Lung (tissue), 16 donors: ENCODE data around the gene SNU13. TPM values are rescaled to one million over a fixed set of nuclear protein-coding genes. Genes with fewer than 3 reads are reported as not detected.
"Not testable (repeated sequence)": the region's sequence is repeated elsewhere in the genome, so short reads cannot be mapped to it uniquely, and the experiment has no call there.

Experiments
- ATAC-seq: fragments of 200-7000 bp; cut with Tn5 transposase; one replicate; pipeline ENCODE4 v1.9.1; 2020; ENCODE audit warnings: moderate number of reproducible peaks; ENCODE audit not compliant: insufficient read depth, low FRiP score
- DNase-seq, 3 donors: peaks; one replicate each; pipeline ENCODE4 v3.0.0-alpha.2; 2013 to 2017
- H3K27ac ChIP-seq, 2 donors: one replicate each; pipeline ENCODE4 v1.5.1; 2013; ENCODE audit warnings: mild to moderate bottlenecking in 2 of 2, moderate library complexity in 2 of 2, control low read depth in 1 of 2, inconsistent platforms in 1 of 2, low read depth in 1 of 2, low read length in 1 of 2
- H3K27me3 ChIP-seq, 3 donors: one replicate each; pipeline ENCODE4 v1.5.1; 2013; ENCODE audit warnings: low read length in 2 of 3; ENCODE audit not compliant: control insufficient read depth in 3 of 3, insufficient read depth in 3 of 3
- H3K36me3 ChIP-seq, 4 donors: one replicate each; pipeline ENCODE4 v1.5.1; 2013; ENCODE audit warnings: low read length in 4 of 4, mild to moderate bottlenecking in 1 of 4, moderate library complexity in 1 of 4; ENCODE audit not compliant: control insufficient read depth in 4 of 4, insufficient read depth in 4 of 4
- H3K4me1 ChIP-seq, 5 donors: one replicate each; pipeline ENCODE4 v1.5.1; 2013; ENCODE audit warnings: low read length in 5 of 5, mild to moderate bottlenecking in 2 of 5, moderate library complexity in 1 of 5; ENCODE audit not compliant: control insufficient read depth in 5 of 5, insufficient read depth in 5 of 5
- H3K4me3 ChIP-seq: one replicate; pipeline ENCODE4 v1.5.1; 2013; ENCODE audit warnings: mild to moderate bottlenecking, control low read depth, moderate library complexity
- H3K9ac ChIP-seq, 2 donors: one replicate each; pipeline ENCODE4 v1.5.1; 2013; ENCODE audit warnings: low read length in 2 of 2, control low read depth in 1 of 2; ENCODE audit not compliant: insufficient read depth in 1 of 2
- H3K9me3 ChIP-seq, 4 donors: one replicate each; pipeline ENCODE4 v1.5.1; 2013; ENCODE audit warnings: low read length in 3 of 4, mild to moderate bottlenecking in 1 of 4, moderate library complexity in 1 of 4; ENCODE audit not compliant: control insufficient read depth in 4 of 4, insufficient read depth in 3 of 4
- WGBS, 2 donors: extraction: QIAGEN DNeasy Blood & Tissue Kit; methylation state at CpG; one replicate each; pipeline ENCODE4 v1.1.7; 2013; 5-methylcytosine and 5-hydroxymethylcytosine counted together
- long read RNA-seq, 5 donors: transcript quantifications; one replicate each; lab custom pipeline, GENCODE V29; 2026
- polyA plus RNA-seq, 2 donors: library from polyadenylated mRNA; stranded (reverse); fragments of 200-250 nt; gene quantifications; one replicate each; pipeline ENCODE4 v1.2.1, GENCODE V29; 2013
- total RNA-seq, 2 donors: library from RNA; depleted of rRNA in 1 of 2; stranded (reverse); fragments of >200 nt in 1 of 2; gene quantifications; one replicate each; pipeline ENCODE4 v1.2.1, GENCODE V29; 2014 to 2021
- TF ChIP-seq, protein P1 (sequence below): IDR thresholded peaks from 2 replicates; pipeline ENCODE4 v1.5.1; 2012; ENCODE audit warnings: mild to moderate bottlenecking; ENCODE audit errors: control extremely low read depth, extremely low read depth
- donor health status: control.
- donor health status: control.
- donor health status: Bipolar disorder and iron deficiency.
- donor health status: healthy.
- donor health status: DM: yes; HTN: yes; CAD: no.

Gene SNU13
- total RNA-seq (100 to 1,000 TPM in 1 of 2 donors, 10 to 100 TPM in 1; 67.7 to 130 TPM), polyA plus RNA-seq (100 to 1,000 TPM; 139 to 206 TPM)
- long read RNA-seq, donor 1, transcript SNU13-201 (3 exons, 877 nt), result minor isoform, 20 of 74 reads
- long read RNA-seq, donor 1, transcript SNU13-202 (3 exons, 1,503 nt), result major isoform, 47 of 74 reads
- long read RNA-seq, donor 1, partial matches to known transcripts, result 7 of 74 reads
- long read RNA-seq, donor 1, other reads (novel, unspliced or antisense), result 0 of 74 reads
- long read RNA-seq, donor 2, transcript SNU13-202 (3 exons, 1,503 nt), result major isoform, 29 of 46 reads
- long read RNA-seq, donor 2, transcript SNU13-201 (3 exons, 877 nt), result minor isoform, 6 of 46 reads
- long read RNA-seq, donor 2, partial matches to known transcripts, result 10 of 46 reads
- long read RNA-seq, donor 2, other reads (novel, unspliced or antisense), result 0 of 46 reads
- long read RNA-seq, donor 3, transcript SNU13-201 (3 exons, 877 nt), result minor isoform, 11 of 68 reads
- long read RNA-seq, donor 3, transcript SNU13-202 (3 exons, 1,503 nt), result major isoform, 49 of 68 reads
- long read RNA-seq, donor 3, partial matches to known transcripts, result 7 of 68 reads
- long read RNA-seq, donor 3, other reads (novel, unspliced or antisense), result 0 of 68 reads
- long read RNA-seq, donor 4, transcript SNU13-202 (3 exons, 1,503 nt), result major isoform, 40 of 66 reads
- long read RNA-seq, donor 4, transcript SNU13-201 (3 exons, 877 nt), result minor isoform, 13 of 66 reads
- long read RNA-seq, donor 4, partial matches to known transcripts, result 12 of 66 reads
- long read RNA-seq, donor 4, other reads (novel, unspliced or antisense), result 0 of 66 reads
- long read RNA-seq, donor 5, transcript SNU13-202 (3 exons, 1,503 nt), result major isoform, 67 of 110 reads
- long read RNA-seq, donor 5, transcript SNU13-201 (3 exons, 877 nt), result minor isoform, 28 of 110 reads
- long read RNA-seq, donor 5, partial matches to known transcripts, result 13 of 110 reads
- long read RNA-seq, donor 5, other reads (novel, unspliced or antisense), result 0 of 110 reads

DNA sequence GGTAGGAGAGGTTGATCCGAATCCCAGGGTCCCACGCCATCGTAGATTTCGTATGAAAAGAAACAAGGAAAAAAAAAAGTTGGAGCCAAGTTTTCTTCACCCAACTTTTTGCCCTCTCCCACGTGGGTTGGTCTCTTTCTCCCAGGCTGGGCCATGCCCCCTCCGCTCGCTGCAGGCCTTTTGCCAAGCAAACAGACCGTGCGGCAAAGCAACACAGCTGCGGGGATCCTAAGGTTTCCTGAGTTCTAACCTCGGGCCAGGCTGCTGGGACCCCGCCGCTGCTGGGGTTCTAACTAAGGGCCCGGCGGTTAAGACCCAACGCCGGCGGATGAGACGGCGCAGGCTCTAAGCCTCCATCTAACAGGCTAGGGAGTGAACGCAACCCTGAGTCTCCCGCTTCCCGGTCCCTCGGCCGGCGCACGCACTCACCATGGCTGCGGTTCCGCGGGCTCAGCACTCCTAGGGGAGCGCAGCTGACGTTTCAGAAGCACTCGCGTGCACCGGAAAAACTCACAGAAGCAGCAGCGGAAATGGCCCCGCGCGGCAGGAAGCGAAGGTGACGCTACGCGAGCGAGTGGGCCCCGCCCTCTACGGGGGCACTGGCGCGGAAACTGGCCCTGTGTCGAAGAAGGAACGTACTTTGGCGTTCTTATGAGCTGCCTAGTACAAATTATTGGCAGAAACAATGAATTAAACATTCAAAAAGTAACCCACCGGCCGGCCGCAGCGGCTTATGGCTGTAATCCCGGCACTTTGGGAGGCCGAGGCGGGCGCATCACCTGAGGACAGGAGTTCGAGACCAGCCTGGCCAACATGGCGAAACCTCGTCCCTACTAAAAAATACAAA lies at the start of gene SNU13:
Gene SNU13 (minus strand): TSS at position 503 of the 847 bp plus-strand sequence. CDS start 71 bp downstream, at position 432.
- 1% methylated on average over 62 of the region's 62 CpGs for WGBS, 2 donors
- DNase-seq, result peak; percentile 93 to 96 (median 96)
- TF ChIP-seq, protein P1, sequence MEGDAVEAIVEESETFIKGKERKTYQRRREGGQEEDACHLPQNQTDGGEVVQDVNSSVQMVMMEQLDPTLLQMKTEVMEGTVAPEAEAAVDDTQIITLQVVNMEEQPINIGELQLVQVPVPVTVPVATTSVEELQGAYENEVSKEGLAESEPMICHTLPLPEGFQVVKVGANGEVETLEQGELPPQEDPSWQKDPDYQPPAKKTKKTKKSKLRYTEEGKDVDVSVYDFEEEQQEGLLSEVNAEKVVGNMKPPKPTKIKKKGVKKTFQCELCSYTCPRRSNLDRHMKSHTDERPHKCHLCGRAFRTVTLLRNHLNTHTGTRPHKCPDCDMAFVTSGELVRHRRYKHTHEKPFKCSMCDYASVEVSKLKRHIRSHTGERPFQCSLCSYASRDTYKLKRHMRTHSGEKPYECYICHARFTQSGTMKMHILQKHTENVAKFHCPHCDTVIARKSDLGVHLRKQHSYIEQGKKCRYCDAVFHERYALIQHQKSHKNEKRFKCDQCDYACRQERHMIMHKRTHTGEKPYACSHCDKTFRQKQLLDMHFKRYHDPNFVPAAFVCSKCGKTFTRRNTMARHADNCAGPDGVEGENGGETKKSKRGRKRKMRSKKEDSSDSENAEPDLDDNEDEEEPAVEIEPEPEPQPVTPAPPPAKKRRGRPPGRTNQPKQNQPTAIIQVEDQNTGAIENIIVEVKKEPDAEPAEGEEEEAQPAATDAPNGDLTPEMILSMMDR, result peak; percentile 3

DNA sequence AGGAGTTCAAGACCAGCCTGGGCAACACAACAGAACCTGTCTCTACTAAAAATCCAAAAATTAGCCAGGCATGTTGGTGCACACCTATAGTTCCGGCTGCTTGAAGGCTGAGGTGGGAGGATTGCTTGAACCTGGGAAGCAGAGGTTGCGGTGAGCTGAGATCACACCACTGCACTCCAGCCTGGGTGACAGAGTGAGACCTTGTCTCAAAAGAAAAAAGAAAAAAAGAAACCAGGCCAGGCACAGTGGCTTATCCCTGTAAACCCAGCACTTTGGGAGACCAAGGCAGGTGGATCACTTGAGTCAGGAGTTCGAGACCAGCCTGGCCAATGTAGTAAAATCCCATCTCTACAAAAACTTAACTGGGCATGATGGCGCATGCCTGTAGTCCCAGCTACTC lies 44.6 kb upstream of the SNU13 start:
- not testable (repeated sequence) for H3K4me3 ChIP-seq, ATAC-seq, DNase-seq, H3K4me1 ChIP-seq, H3K27ac ChIP-seq, H3K9me3 ChIP-seq, H3K27me3 ChIP-seq, H3K9ac ChIP-seq, H3K36me3 ChIP-seq
- WGBS, 2 donors, result 96 to 97% methylated on average over 4 of the region's 4 CpGs

More for the DNA sequence above, at the start of gene SNU13:
- H3K4me3 ChIP-seq, result peak within 1 kb of the TSS; percentile 70
- H3K27ac ChIP-seq, result peak within 1 kb of the TSS; percentile 93 to 95
- peak; percentile 96 for ATAC-seq
- no peaks in the 10 kb centered on the region for H3K9me3 ChIP-seq
- peaks cover 0 to 3% (median 0%) of the 10 kb centered on the region in 4 donors for H3K36me3 ChIP-seq
- H3K27me3 ChIP-seq, result no peaks in the 10 kb centered on the region
- peak within 1 kb of the TSS; percentile 77 to 85 for H3K9ac ChIP-seq
- peaks cover 0 to 8% (median 4%) of the 10 kb centered on the region in 5 donors for H3K4me1 ChIP-seq

DNA sequence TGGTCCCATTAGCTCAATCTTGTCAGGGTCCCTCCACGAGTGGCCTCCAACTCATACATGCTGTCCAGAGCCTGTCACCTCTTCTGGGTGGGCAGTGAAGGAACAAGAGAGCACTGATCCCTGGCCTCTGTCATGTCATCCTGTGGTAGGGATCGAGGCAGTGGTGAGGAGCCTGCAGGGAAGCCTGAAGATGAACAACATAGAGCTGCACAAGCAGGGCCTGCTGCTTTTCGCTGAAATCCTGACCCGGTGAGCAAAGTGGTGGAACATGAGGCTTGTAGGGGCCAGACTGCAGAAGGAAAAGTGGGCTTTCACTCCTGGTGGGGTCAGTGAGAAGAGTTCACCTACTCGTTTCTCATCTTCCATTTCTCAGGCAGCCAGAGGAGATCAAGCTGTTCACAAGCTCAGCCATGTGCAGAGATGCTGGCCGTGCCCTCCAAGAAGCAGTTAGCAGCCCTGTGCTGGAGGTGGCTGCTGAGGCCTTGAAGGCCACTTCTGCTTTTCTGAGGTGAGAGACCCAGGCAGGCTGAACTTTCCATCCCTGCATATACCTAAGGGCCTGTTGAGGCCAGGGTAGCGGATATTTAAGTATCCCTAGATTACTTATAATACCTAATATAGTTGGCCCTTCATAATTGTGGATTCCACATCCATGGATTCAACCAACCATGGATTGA lies 43.6 kb upstream of the SNU13 start:
- Histone ChIP-seq H3K27ac (no peak overlapping the region), H3K4me1 (no peaks in the 10 kb centered on the region), H3K9ac (no peak overlapping the region), H3K36me3 (no peaks in the 10 kb centered on the region), H3K4me3 (no peak overlapping the region), H3K27me3 (no peaks in the 10 kb centered on the region), H3K9me3 (no peaks in the 10 kb centered on the region)
- 90 to 93% methylated on average over 7 of the region's 7 CpGs for WGBS, 2 donors
- ATAC-seq (no peak), DNase-seq (no peak)
- TF ChIP-seq, protein P1, result no peak
